Panc1 (cell line): ENCODE results near the gene HGD. TPM values are rescaled to one million over a fixed set of nuclear protein-coding genes. Genes with fewer than 3 reads are reported as not detected.

Source experiments
- ATAC-seq: fragments of 200-7000 bp; cut with Tn5 transposase; 2 replicates; pipeline ENCODE4 v1.9.1; 2020; ENCODE audit warnings: mild to moderate bottlenecking, moderate library complexity
- BruUV-seq: library from RNA; stranded (reverse); fragments of 400-500 nt; replicated peaks from 2 replicates; lab custom pipeline; 2021; lab: Mats Ljungman, UMichigan
- CTCF ChIA-PET: fragments of 300-600 bp; sonication (Branson Sonifier 250); formaldehyde crosslinking; loops from one replicate; lab custom pipeline; 2022; ENCODE audit warnings: antibody characterized with exemption; lab: Charles Lee
- POLR2A ChIA-PET: fragments of 300-600 bp; sonication (Branson Sonifier 250); formaldehyde crosslinking; loops from one replicate; lab custom pipeline; 2022; ENCODE audit warnings: antibody characterized with exemption; lab: Charles Lee
- DNase-seq: peaks from one replicate; pipeline ENCODE4 v3.0.0-alpha.2; 2010; ENCODE audit warnings: low read depth, low spot score
- H3K27ac ChIP-seq: 2 replicates; pipeline ENCODE4 v1.5.1; 2011; ENCODE audit warnings: mild to moderate bottlenecking, low read length, inconsistent platforms
- H3K27me3 ChIP-seq: fragments of 200-500 bp; sonication (Bioruptor generic); 2 replicates; pipeline ENCODE4 v1.6.0; 2014; ENCODE audit warnings: low read length, inconsistent platforms; ENCODE audit not compliant: control insufficient read depth, insufficient read depth
- H3K36me3 ChIP-seq: fragments of 200-500 bp; sonication (Bioruptor generic); 2 replicates; pipeline ENCODE4 v1.5.1; 2014; ENCODE audit warnings: inconsistent platforms, mild to moderate bottlenecking, low read length, moderate library complexity; ENCODE audit not compliant: control insufficient read depth, insufficient read depth
- H3K4me1 ChIP-seq: 2 replicates; pipeline ENCODE4 v1.5.1; 2011; ENCODE audit warnings: inconsistent platforms, mild to moderate bottlenecking, low read length, moderate library complexity; ENCODE audit not compliant: control insufficient read depth, insufficient read depth
- H3K4me3 ChIP-seq, 2 experiments: 2 replicates each; pipeline ENCODE4 v1.5.1; 2011 to 2012; ENCODE audit warnings: low read depth in 2 of 2, low read length in 2 of 2, mild to moderate bottlenecking in 2 of 2, inconsistent platforms in 1 of 2, moderate library complexity in 1 of 2
- H3K9me3 ChIP-seq: fragments of 200-500 bp; sonication (Bioruptor generic); 2 replicates; pipeline ENCODE4 v1.5.1; 2014; ENCODE audit warnings: low read depth, mild to moderate bottlenecking, inconsistent platforms, low read length, moderate library complexity; ENCODE audit not compliant: control insufficient read depth, insufficient read depth
- CTCF ChIP-seq: fragments of 450-650 bp; IDR thresholded peaks from 2 replicates; pipeline ENCODE4 v1.5.1; 2017; ENCODE audit warnings: mild to moderate bottlenecking
- POLR2AphosphoS5 ChIP-seq: IDR thresholded peaks from 2 replicates; pipeline ENCODE4 v1.6.1; 2012; ENCODE audit warnings: mild to moderate bottlenecking, low read depth, low read length, moderate library complexity
- REST ChIP-seq, 2 experiments: IDR thresholded peaks; 2 replicates each; pipeline ENCODE4 v1.6.1; 2011 to 2012; ENCODE audit warnings: low read depth in 2 of 2, control low read depth in 1 of 2, low read length in 1 of 2, mild to moderate bottlenecking in 1 of 2, moderate library complexity in 1 of 2; ENCODE audit not compliant: insufficient read depth in 1 of 2
- SIN3A ChIP-seq: IDR thresholded peaks from 2 replicates; pipeline ENCODE4 v1.6.1; 2012; ENCODE audit warnings: low read depth, mild to moderate bottlenecking, low read length, moderate library complexity, borderline replicate concordance; ENCODE audit not compliant: insufficient read depth
- TCF7L2 ChIP-seq: IDR thresholded peaks from 2 replicates; pipeline ENCODE4 v1.6.1; 2011; ENCODE audit warnings: mild to moderate bottlenecking, low read depth, low read length, inconsistent platforms
- in situ Hi-C: cut with HindIII; loops from 2 replicates; pipeline ENCODE4 v1.10.0; 2016; ENCODE audit warnings: low sequenced_read_pairs, low pct_unique_long_range_greater_than_20kb
- intact Hi-C: fragments of 100-400 bp; cut with micrococcal nuclease; formaldehyde crosslinking; loops from one replicate; pipeline ENCODE4 v1.10.0; 2022; ENCODE audit not compliant: unreplicated experiment
- total RNA-seq: library from RNA; stranded (reverse); gene quantifications from one replicate; pipeline ENCODE4 v1.2.1, GENCODE V29; 2021; ENCODE audit not compliant: unreplicated experiment

Gene HGD
- total RNA-seq, 1 experiment from 2014 or later, result 0.59 TPM

GRCh38 chr3:120683671-120684301, 1.7 kb upstream of the HGD start:
- H3K27ac ChIP-seq, result no peak overlapping the region
- no peaks in the 10 kb centered on the region for H3K4me1 ChIP-seq
- TF ChIP-seq REST (IDR thresholded peaks at IDR 0.05; ENCODE audit: insufficient read depth in 1 of 2, low read depth in 2 of 2, low read length in 1 of 2) (no peak), CTCF (no peak), SIN3A (no peak), TCF7L2 (no peak), POLR2AphosphoS5 (no peak)
- DNase-seq (no peak), ATAC-seq (no peak)
- in situ Hi-C loops (no loop called here), intact Hi-C loops (no loop called here)
- POLR2A ChIA-PET, result no interaction called here
- BruUV-seq, result no TSS peak
- CTCF ChIA-PET, result no interaction called here
- no peaks in the 10 kb centered on the region; the same call in 1 of the 2 replicates for H3K9me3 ChIP-seq
- H3K27me3 ChIP-seq, result no peaks in the 10 kb centered on the region
- H3K36me3 ChIP-seq, result no peaks in the 10 kb centered on the region
- no peak overlapping the region for H3K4me3 ChIP-seq

- ChIA-PET POLR2A (no interaction called here), CTCF (no interaction called here)
- H3K27me3 ChIP-seq, result no peaks in the 10 kb centered on the region
- no TSS peak for BruUV-seq
- no peak overlapping the region for H3K27ac ChIP-seq
- DNase-seq, result no peak
- H3K9me3 ChIP-seq, result peaks cover 5% of the 10 kb centered on the region; the same call in 1 of the 2 replicates
- H3K4me1 ChIP-seq, result no peaks in the 10 kb centered on the region
- no peak for ATAC-seq
- H3K36me3 ChIP-seq, result no peaks in the 10 kb centered on the region
- in situ Hi-C loops (no loop called here), intact Hi-C loops (no loop called here)
- no peak for TF ChIP-seq SIN3A
- TF ChIP-seq POLR2AphosphoS5, result no peak
- TF ChIP-seq CTCF, result no peak
- no peak for TF ChIP-seq REST (IDR thresholded peaks at IDR 0.05; ENCODE audit: insufficient read depth in 1 of 2, low read depth in 2 of 2, low read length in 1 of 2)
- TF ChIP-seq TCF7L2, result no peak
- no peak overlapping the region for H3K4me3 ChIP-seq
Measured at GRCh38 chr3:120683213-120683612, 1.2 kb upstream of the HGD start.
